Kidney (tissue), 14 donors: ENCODE data around the gene PARP4. TPM values are rescaled to one million over a fixed set of nuclear protein-coding genes. Genes with fewer than 3 reads are reported as not detected.
"Not testable (repeated sequence)": the region's sequence is repeated elsewhere in the genome, so short reads cannot be mapped to it uniquely, and the experiment has no call there.

Experiments
- DNase-seq, 5 donors: peaks; one replicate each; pipeline ENCODE4 v3.0.0-alpha.2; 2013 to 2020
- FAIRE-seq: peaks from 2 replicates; lab custom pipeline; 2012; peaks lifted over from hg19 to GRCh38; lab: Jason Lieb, UNC
- H3K27ac ChIP-seq, 2 donors: one replicate each; pipeline ENCODE4 v1.7.0; 2013; ENCODE audit warnings: low read depth in 2 of 2, low read length in 2 of 2, inconsistent platforms in 1 of 2
- H3K27me3 ChIP-seq: one replicate; pipeline ENCODE4 v1.7.1; 2013; ENCODE audit warnings: low read length, inconsistent platforms; ENCODE audit not compliant: control insufficient read depth, insufficient read depth
- H3K36me3 ChIP-seq, 3 donors: one replicate each; pipeline versions ENCODE4 v1.7.0 to v1.7.1; 2013; ENCODE audit warnings: low read length in 3 of 3, control low read depth in 1 of 3, inconsistent platforms in 1 of 3; ENCODE audit not compliant: insufficient read depth in 3 of 3, control insufficient read depth in 2 of 3
- H3K4me1 ChIP-seq, 3 donors: one replicate each; pipeline versions ENCODE4 v1.7.0 to v1.7.1; 2013; ENCODE audit warnings: low read length in 3 of 3, inconsistent platforms in 1 of 3, low read depth in 1 of 3; ENCODE audit not compliant: control insufficient read depth in 2 of 3, insufficient read depth in 2 of 3
- H3K4me3 ChIP-seq, 3 donors: one replicate each; pipeline versions ENCODE4 v1.7.0 to v1.8.1; 2013; ENCODE audit warnings: low read length in 3 of 3, control low read depth in 1 of 3, inconsistent platforms in 1 of 3
- H3K9ac ChIP-seq, 3 donors: one replicate each; pipeline versions ENCODE4 v1.7.0 to v1.7.1; 2013; ENCODE audit warnings: low read length in 3 of 3, control low read depth in 1 of 3, inconsistent platforms in 1 of 3
- H3K9me3 ChIP-seq, 3 donors: one replicate each; pipeline versions ENCODE4 v1.7.0 to v1.7.1; 2013; ENCODE audit warnings: low read length in 3 of 3, control low read depth in 1 of 3, inconsistent platforms in 1 of 3; ENCODE audit not compliant: control insufficient read depth in 2 of 3, insufficient read depth in 1 of 3
- CTCF ChIP-seq: IDR thresholded peaks from 3 replicates; pipeline ENCODE4 v1.5.1; 2012; ENCODE audit warnings: mild to moderate bottlenecking, moderate library complexity, borderline replicate concordance; ENCODE audit not compliant: insufficient read depth; ENCODE audit errors: extremely low read depth
- intact Hi-C: fragments of 100-400 bp; cut with DNase I; formaldehyde crosslinking; loops from one replicate; pipeline ENCODE4 v1.11.1; 2022
- polyA plus RNA-seq: library from polyadenylated mRNA; stranded (reverse); fragments of 350-450 nt; fragmentation: Illumina TruSeq; extraction: RNeasy Lipid Tissue Mini Kit (QIAGEN cat#74804); gene quantifications from one replicate; pipeline ENCODE4 v1.2.3, GENCODE V29; 2014; ENCODE audit warnings: low read depth, low replicate concordance; ENCODE audit not compliant: insufficient read depth
- total RNA-seq: library from RNA; stranded (reverse); fragmentation: NEBNext Ultra II Directional; extraction: Animal tissue kit (Norgen Biotek cat#: 25700); gene quantifications from one replicate; pipeline ENCODE4 v1.2.1, GENCODE V29; 2021
- donor health status: control.
- donor health status: control.
- donor health status: control.
- donor health status: control.
- donor health status: control.
- donor health status: DM: yes; HTN: yes; CAD: no.
- donor health status: Normal renal cell carcinoma (clear cell type).

Gene PARP4
- total and polyA plus RNA-seq, 2 donors from 2014 or later: 13.9 to 95.1 TPM

GRCh38 chr13:24506698-24507335, 5.8 kb downstream of the PARP4 start:
- no peak overlapping the region for H3K9ac ChIP-seq
- H3K4me3 ChIP-seq: no peak overlapping the region
- peaks cover 0 to 2% (median 0%) of the 10 kb centered on the region in 3 donors for H3K36me3 ChIP-seq
- H3K27ac ChIP-seq: no peak overlapping the region
- FAIRE-seq: no peak
- TF ChIP-seq CTCF: no peak
- DNase-seq: peak in 1 of 5 donors; percentile 70
- intact Hi-C loops: no loop called here
- H3K4me1 ChIP-seq: peaks cover 0 to 5% (median 5%) of the 10 kb centered on the region in 3 donors
- no peaks in the 10 kb centered on the region for H3K27me3 ChIP-seq
- no peaks in the 10 kb centered on the region for H3K9me3 ChIP-seq

- H3K9ac ChIP-seq, H3K4me3 ChIP-seq, H3K9me3 ChIP-seq, intact Hi-C loops, H3K27me3 ChIP-seq, DNase-seq, H3K36me3 ChIP-seq, H3K27ac ChIP-seq, H3K4me1 ChIP-seq, FAIRE-seq: not testable (repeated sequence)
These were observed 6.3 kb downstream of the PARP4 start for GRCh38 chr13:24506283-24506682.

GRCh38 chr13:24505756-24506155, 6.8 kb downstream of the PARP4 start:
- DNase-seq (no peak), FAIRE-seq (no peak)
- TF ChIP-seq CTCF: no peak
- Histone ChIP-seq H3K36me3 (peaks cover 0 to 4% (median 0%) of the 10 kb centered on the region in 3 donors), H3K4me1 (no peaks in the 10 kb centered on the region), H3K4me3 (no peak overlapping the region), H3K9me3 (no peaks in the 10 kb centered on the region), H3K27ac (no peak overlapping the region), H3K27me3 (no peaks in the 10 kb centered on the region), H3K9ac (no peak overlapping the region)
- intact Hi-C loops: no loop called here

GRCh38 chr13:24505256-24505655, 7.3 kb downstream of the PARP4 start:
- Histone ChIP-seq H3K27me3 (no peaks in the 10 kb centered on the region), H3K9me3 (no peaks in the 10 kb centered on the region), H3K9ac (no peak overlapping the region), H3K27ac (no peak overlapping the region), H3K4me3 (no peak overlapping the region), H3K4me1 (no peaks in the 10 kb centered on the region), H3K36me3 (peaks cover 0 to 4% (median 0%) of the 10 kb centered on the region in 3 donors)
- FAIRE-seq: no peak
- intact Hi-C loops: no loop called here
- DNase-seq: no peak
- TF ChIP-seq CTCF: no peak
